HEK293 (cell line): ENCODE measurements around the gene KLF13.

Experiments used
- ZFP41 ChIP-seq: fragments of 450-650 bp; formaldehyde crosslinking; IDR thresholded peaks from 2 replicates; pipeline ENCODE4 v1.5.1; 2016; ENCODE audit warnings: missing biosample characterization, missing genetic modification characterization, borderline replicate concordance
- ZNF138 ChIP-seq: fragments of 450-650 bp; formaldehyde crosslinking; IDR thresholded peaks from 2 replicates; pipeline ENCODE4 v1.5.1; 2016; ENCODE audit warnings: missing biosample characterization, missing genetic modification characterization, borderline replicate concordance
- ZNF311 ChIP-seq: fragments of 450-650 bp; formaldehyde crosslinking; IDR thresholded peaks from 2 replicates; pipeline ENCODE4 v1.5.1; 2017; ENCODE audit warnings: missing biosample characterization, missing genetic modification characterization, borderline replicate concordance
- ZNF366 ChIP-seq: fragments of 450-650 bp; formaldehyde crosslinking; conservative IDR thresholded peaks from 2 replicates; pipeline ENCODE4 v1.5.1; 2016; ENCODE audit warnings: missing biosample characterization, missing genetic modification characterization
- ZNF560 ChIP-seq: fragments of 450-650 bp; formaldehyde crosslinking; IDR thresholded peaks from 2 replicates; pipeline ENCODE4 v1.5.1; 2017; ENCODE audit warnings: missing biosample characterization, missing genetic modification characterization, borderline replicate concordance
- ZNF76 ChIP-seq: fragments of 450-650 bp; formaldehyde crosslinking; IDR thresholded peaks from 2 replicates; pipeline ENCODE4; 2016; ENCODE audit warnings: low read depth, missing biosample characterization, missing genetic modification characterization, borderline replicate concordance
- TF ChIP-seq, protein P1 (sequence below): fragments of 450-650 bp; formaldehyde crosslinking; IDR thresholded peaks from 2 replicates; pipeline ENCODE4 v1.5.1; 2017; ENCODE audit warnings: missing biosample characterization, missing genetic modification characterization
- TF ChIP-seq, protein P2 (sequence below): fragments of 450-650 bp; formaldehyde crosslinking; optimal IDR thresholded peaks from 2 replicates; pipeline ENCODE3; 2016; ENCODE audit warnings: missing biosample characterization, mild to moderate bottlenecking, missing genetic modification characterization
- TF ChIP-seq, protein P3 (sequence below): fragments of 450-650 bp; formaldehyde crosslinking; IDR thresholded peaks from 2 replicates; pipeline ENCODE4 v1.5.1; 2016; ENCODE audit warnings: missing biosample characterization, missing genetic modification characterization
- TF ChIP-seq, protein P4 (sequence below): fragments of 450-650 bp; formaldehyde crosslinking; IDR thresholded peaks from 2 replicates; pipeline ENCODE4 v1.5.1; 2016; ENCODE audit warnings: missing biosample characterization, missing genetic modification characterization
- TF ChIP-seq, protein P5 (sequence below): fragments of 450-650 bp; formaldehyde crosslinking; IDR thresholded peaks from 2 replicates; pipeline ENCODE4 v1.5.1; 2016; ENCODE audit warnings: missing biosample characterization, missing genetic modification characterization
- TF ChIP-seq, protein P6 (sequence below): fragments of 450-650 bp; formaldehyde crosslinking; IDR thresholded peaks from 2 replicates; pipeline ENCODE4 v1.5.1; 2016; ENCODE audit warnings: missing biosample characterization, missing genetic modification characterization, low read depth

DNA sequence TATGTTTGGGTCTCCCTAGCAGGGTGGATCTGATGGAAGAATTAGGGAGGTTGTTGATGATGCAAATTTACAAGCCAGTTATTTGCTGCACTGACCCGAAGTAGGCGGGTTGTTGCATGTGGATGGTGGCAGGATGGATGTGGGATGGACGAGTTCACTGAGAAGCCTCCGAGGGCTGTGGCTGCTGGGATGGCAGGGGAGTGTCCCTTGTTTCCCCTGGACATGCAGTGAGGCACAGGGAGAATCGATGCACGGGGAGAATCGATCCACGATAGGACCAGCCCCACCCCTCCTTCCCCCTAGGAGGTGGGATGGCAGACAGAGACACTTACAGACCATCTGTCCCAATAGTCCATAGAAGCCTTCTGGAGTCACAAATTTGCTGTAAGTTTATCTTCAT, 31.0 kb upstream of the KLF13 start:
- TF ChIP-seq, protein P1, sequence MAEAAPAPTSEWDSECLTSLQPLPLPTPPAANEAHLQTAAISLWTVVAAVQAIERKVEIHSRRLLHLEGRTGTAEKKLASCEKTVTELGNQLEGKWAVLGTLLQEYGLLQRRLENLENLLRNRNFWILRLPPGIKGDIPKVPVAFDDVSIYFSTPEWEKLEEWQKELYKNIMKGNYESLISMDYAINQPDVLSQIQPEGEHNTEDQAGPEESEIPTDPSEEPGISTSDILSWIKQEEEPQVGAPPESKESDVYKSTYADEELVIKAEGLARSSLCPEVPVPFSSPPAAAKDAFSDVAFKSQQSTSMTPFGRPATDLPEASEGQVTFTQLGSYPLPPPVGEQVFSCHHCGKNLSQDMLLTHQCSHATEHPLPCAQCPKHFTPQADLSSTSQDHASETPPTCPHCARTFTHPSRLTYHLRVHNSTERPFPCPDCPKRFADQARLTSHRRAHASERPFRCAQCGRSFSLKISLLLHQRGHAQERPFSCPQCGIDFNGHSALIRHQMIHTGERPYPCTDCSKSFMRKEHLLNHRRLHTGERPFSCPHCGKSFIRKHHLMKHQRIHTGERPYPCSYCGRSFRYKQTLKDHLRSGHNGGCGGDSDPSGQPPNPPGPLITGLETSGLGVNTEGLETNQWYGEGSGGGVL: no peak
- TF ChIP-seq ZNF138 (no peak), ZNF560 (tag by site-specific recombination) (no peak), ZNF76 (no peak), ZNF366 (tag by site-specific recombination) (no peak), ZFP41 (tag by site-specific recombination) (no peak), ZNF311 (no peak)
- TF ChIP-seq, protein P2, sequence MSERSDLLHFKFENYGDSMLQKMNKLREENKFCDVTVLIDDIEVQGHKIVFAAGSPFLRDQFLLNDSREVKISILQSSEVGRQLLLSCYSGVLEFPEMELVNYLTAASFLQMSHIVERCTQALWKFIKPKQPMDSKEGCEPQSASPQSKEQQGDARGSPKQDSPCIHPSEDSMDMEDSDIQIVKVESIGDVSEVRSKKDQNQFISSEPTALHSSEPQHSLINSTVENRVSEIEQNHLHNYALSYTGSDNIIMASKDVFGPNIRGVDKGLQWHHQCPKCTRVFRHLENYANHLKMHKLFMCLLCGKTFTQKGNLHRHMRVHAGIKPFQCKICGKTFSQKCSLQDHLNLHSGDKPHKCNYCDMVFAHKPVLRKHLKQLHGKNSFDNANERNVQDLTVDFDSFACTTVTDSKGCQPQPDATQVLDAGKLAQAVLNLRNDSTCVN (tag by site-specific recombination): no peak
- TF ChIP-seq, protein P3, sequence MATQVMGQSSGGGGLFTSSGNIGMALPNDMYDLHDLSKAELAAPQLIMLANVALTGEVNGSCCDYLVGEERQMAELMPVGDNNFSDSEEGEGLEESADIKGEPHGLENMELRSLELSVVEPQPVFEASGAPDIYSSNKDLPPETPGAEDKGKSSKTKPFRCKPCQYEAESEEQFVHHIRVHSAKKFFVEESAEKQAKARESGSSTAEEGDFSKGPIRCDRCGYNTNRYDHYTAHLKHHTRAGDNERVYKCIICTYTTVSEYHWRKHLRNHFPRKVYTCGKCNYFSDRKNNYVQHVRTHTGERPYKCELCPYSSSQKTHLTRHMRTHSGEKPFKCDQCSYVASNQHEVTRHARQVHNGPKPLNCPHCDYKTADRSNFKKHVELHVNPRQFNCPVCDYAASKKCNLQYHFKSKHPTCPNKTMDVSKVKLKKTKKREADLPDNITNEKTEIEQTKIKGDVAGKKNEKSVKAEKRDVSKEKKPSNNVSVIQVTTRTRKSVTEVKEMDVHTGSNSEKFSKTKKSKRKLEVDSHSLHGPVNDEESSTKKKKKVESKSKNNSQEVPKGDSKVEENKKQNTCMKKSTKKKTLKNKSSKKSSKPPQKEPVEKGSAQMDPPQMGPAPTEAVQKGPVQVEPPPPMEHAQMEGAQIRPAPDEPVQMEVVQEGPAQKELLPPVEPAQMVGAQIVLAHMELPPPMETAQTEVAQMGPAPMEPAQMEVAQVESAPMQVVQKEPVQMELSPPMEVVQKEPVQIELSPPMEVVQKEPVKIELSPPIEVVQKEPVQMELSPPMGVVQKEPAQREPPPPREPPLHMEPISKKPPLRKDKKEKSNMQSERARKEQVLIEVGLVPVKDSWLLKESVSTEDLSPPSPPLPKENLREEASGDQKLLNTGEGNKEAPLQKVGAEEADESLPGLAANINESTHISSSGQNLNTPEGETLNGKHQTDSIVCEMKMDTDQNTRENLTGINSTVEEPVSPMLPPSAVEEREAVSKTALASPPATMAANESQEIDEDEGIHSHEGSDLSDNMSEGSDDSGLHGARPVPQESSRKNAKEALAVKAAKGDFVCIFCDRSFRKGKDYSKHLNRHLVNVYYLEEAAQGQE (tag by site-specific recombination): no peak
- TF ChIP-seq, protein P4, sequence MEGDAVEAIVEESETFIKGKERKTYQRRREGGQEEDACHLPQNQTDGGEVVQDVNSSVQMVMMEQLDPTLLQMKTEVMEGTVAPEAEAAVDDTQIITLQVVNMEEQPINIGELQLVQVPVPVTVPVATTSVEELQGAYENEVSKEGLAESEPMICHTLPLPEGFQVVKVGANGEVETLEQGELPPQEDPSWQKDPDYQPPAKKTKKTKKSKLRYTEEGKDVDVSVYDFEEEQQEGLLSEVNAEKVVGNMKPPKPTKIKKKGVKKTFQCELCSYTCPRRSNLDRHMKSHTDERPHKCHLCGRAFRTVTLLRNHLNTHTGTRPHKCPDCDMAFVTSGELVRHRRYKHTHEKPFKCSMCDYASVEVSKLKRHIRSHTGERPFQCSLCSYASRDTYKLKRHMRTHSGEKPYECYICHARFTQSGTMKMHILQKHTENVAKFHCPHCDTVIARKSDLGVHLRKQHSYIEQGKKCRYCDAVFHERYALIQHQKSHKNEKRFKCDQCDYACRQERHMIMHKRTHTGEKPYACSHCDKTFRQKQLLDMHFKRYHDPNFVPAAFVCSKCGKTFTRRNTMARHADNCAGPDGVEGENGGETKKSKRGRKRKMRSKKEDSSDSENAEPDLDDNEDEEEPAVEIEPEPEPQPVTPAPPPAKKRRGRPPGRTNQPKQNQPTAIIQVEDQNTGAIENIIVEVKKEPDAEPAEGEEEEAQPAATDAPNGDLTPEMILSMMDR (tag by site-specific recombination): no peak
- TF ChIP-seq, protein P5, sequence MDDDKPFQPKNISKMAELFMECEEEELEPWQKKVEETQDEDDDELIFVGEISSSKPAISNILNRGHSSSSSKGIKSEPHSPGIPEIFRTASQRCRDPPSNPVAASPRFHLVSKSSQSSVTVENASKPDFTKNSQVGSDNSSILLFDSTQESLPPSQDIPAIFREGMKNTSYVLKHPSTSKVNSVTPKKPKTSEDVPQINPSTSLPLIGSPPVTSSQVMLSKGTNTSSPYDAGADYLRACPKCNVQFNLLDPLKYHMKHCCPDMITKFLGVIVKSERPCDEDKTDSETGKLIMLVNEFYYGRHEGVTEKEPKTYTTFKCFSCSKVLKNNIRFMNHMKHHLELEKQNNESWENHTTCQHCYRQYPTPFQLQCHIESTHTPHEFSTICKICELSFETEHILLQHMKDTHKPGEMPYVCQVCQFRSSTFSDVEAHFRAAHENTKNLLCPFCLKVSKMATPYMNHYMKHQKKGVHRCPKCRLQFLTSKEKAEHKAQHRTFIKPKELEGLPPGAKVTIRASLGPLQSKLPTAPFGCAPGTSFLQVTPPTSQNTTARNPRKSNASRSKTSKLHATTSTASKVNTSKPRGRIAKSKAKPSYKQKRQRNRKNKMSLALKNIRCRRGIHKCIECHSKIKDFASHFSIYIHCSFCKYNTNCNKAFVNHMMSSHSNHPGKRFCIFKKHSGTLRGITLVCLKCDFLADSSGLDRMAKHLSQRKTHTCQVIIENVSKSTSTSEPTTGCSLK (tag by site-specific recombination): no peak
- TF ChIP-seq, protein P6, sequence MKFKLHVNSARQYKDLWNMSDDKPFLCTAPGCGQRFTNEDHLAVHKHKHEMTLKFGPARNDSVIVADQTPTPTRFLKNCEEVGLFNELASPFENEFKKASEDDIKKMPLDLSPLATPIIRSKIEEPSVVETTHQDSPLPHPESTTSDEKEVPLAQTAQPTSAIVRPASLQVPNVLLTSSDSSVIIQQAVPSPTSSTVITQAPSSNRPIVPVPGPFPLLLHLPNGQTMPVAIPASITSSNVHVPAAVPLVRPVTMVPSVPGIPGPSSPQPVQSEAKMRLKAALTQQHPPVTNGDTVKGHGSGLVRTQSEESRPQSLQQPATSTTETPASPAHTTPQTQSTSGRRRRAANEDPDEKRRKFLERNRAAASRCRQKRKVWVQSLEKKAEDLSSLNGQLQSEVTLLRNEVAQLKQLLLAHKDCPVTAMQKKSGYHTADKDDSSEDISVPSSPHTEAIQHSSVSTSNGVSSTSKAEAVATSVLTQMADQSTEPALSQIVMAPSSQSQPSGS (tag by site-specific recombination): no peak
